Fibroblast of lung (primary cell): ENCODE data around the gene HDAC4.

Source experiments
- CTCF ChIP-seq, 2 donors: IDR thresholded peaks in 1 of 2; conservative IDR thresholded peaks in 1 of 2; 1 replicate in 1 of 2; 2 replicates in 1 of 2; pipeline ENCODE4 v1.5.1; 2011 to 2012; ENCODE audit warnings: low read length in 2 of 2, control low read depth in 1 of 2, inconsistent platforms in 1 of 2, low read depth in 1 of 2, mild to moderate bottlenecking in 1 of 2
- EZH2 ChIP-seq: IDR thresholded peaks from 2 replicates; pipeline ENCODE4 v1.5.1; 2012; ENCODE audit warnings: low read length, control low read depth, mild to moderate bottlenecking; ENCODE audit errors: missing control alignments

GRCh38 chr2:239008004-239008403 is 392.8 kb downstream of the HDAC4 start:
- TF ChIP-seq CTCF (conservative IDR thresholded peaks at IDR 0.05 in 1 of 2, IDR thresholded peaks at IDR 0.05 in 1 of 2; ENCODE audit: low read depth in 1 of 2, low read length in 2 of 2), result no peak
- no peak for TF ChIP-seq EZH2
